ENCODE measurements around the gene STIM1.

DNA sequence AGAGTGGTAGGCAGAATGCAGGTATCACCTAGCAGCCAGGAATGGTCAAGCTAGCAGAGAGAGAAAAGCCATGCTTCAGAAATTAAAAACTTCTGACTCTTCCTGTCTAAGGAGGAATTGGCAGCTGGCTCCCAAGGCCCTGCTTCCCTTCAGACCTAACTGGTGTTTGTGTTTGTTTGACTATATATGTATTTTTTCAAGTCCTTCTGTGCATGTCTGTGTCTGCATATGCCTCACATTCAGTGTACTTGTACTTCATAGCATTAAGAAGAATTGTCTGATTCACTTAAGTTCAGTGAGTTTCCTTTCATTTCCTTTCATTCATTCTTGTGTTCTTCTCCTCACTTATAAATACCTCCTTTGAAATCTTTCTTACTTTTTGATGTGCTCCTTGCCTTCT, 130.2 kb downstream of the STIM1 start:
- TF ChIP-seq YY1 (IDR thresholded peaks at IDR 0.05; ENCODE audit: insufficient read depth, insufficient read length) (no peak), SUZ12 (IDR thresholded peaks at IDR 0.05; ENCODE audit: extremely low read depth, insufficient read depth, insufficient read length) (no peak), ZNF274 (IDR thresholded peaks at IDR 0.05; ENCODE audit: low read depth, low read length) (no peak)
